Rectal smooth muscle tissue (tissue), 1 donor: ENCODE data around the gene CYB5RL.

ENCODE experiments used
- H3K27ac ChIP-seq: one replicate; pipeline ENCODE4 v1.7.0; 2013; ENCODE audit warnings: low read depth, low read length, inconsistent platforms
- H3K27me3 ChIP-seq: one replicate; pipeline ENCODE4 v1.7.0; 2013; ENCODE audit warnings: low read length; ENCODE audit not compliant: control insufficient read depth, insufficient read depth
- H3K36me3 ChIP-seq: one replicate; pipeline ENCODE4 v1.7.0; 2013; ENCODE audit warnings: low read length; ENCODE audit not compliant: control insufficient read depth, insufficient read depth
- H3K4me1 ChIP-seq: one replicate; pipeline ENCODE4 v1.7.0; 2013; ENCODE audit warnings: low read length; ENCODE audit not compliant: control insufficient read depth, insufficient read depth
- H3K4me3 ChIP-seq: one replicate; pipeline ENCODE4 v1.7.0; 2013; ENCODE audit warnings: low read length
- H3K9ac ChIP-seq: one replicate; pipeline ENCODE4 v1.7.0; 2013; ENCODE audit warnings: low read length

Gene CYB5RL

GRCh38 chr1:54199151-54199764 lies 572 bp downstream of the CYB5RL start:
- Histone ChIP-seq H3K9ac (peak overlapping the region; percentile 60), H3K4me1 (peaks cover 9% of the 10 kb centered on the region), H3K4me3 (peak overlapping the region; percentile 92), H3K36me3 (peaks cover 3% of the 10 kb centered on the region), H3K27ac (peak overlapping the region; percentile 15), H3K27me3 (no peaks in the 10 kb centered on the region)

- no peaks in the 10 kb centered on the region for H3K4me1 ChIP-seq
- peaks cover 7% of the 10 kb centered on the region for H3K36me3 ChIP-seq
- H3K9ac ChIP-seq = no peak overlapping the region
- no peak overlapping the region for H3K27ac ChIP-seq
- H3K4me3 ChIP-seq = no peak overlapping the region
- H3K27me3 ChIP-seq = no peaks in the 10 kb centered on the region
Observed at GRCh38 chr1:54193453-54193852, 6.4 kb downstream of the CYB5RL start.

GRCh38 chr1:54191525-54191924 lies 8.3 kb downstream of the CYB5RL start:
- Histone ChIP-seq H3K9ac (no peak overlapping the region), H3K36me3 (peaks cover 7% of the 10 kb centered on the region), H3K4me3 (no peak overlapping the region), H3K27me3 (no peaks in the 10 kb centered on the region), H3K27ac (no peak overlapping the region), H3K4me1 (no peaks in the 10 kb centered on the region)

- H3K9ac ChIP-seq = no peak overlapping the region
- peaks cover 7% of the 10 kb centered on the region for H3K36me3 ChIP-seq
- no peak overlapping the region for H3K27ac ChIP-seq
- H3K4me1 ChIP-seq = no peaks in the 10 kb centered on the region
- no peaks in the 10 kb centered on the region for H3K27me3 ChIP-seq
- no peak overlapping the region for H3K4me3 ChIP-seq
Observed at GRCh38 chr1:54190526-54190925, 9.3 kb downstream of the CYB5RL start.

- Histone ChIP-seq H3K36me3 (peaks cover 4% of the 10 kb centered on the region), H3K27me3 (no peaks in the 10 kb centered on the region), H3K27ac (no peak overlapping the region), H3K9ac (no peak overlapping the region), H3K4me3 (no peak overlapping the region), H3K4me1 (no peaks in the 10 kb centered on the region)
Observed at GRCh38 chr1:54188291-54188690, 11.5 kb downstream of the CYB5RL start.

- peaks cover 4% of the 10 kb centered on the region for H3K36me3 ChIP-seq
Observed at GRCh38 chr1:54186056-54186455, 13.8 kb downstream of the CYB5RL start.

GRCh38 chr1:54180701-54181360 lies 19.0 kb downstream of the CYB5RL start:
- H3K36me3 ChIP-seq = no peaks in the 10 kb centered on the region
- H3K27ac ChIP-seq = no peak overlapping the region
- H3K4me3 ChIP-seq = no peak overlapping the region
- no peaks in the 10 kb centered on the region for H3K4me1 ChIP-seq
- no peaks in the 10 kb centered on the region for H3K27me3 ChIP-seq
- no peak overlapping the region for H3K9ac ChIP-seq

More at GRCh38 chr1:54186056-54186455, 13.8 kb downstream of the CYB5RL start:
- no peaks in the 10 kb centered on the region for H3K4me1 ChIP-seq
- no peak overlapping the region for H3K4me3 ChIP-seq
- no peak overlapping the region for H3K27ac ChIP-seq
- H3K9ac ChIP-seq = no peak overlapping the region
- H3K27me3 ChIP-seq = no peaks in the 10 kb centered on the region

GRCh38 chr1:54178296-54179070 lies 21.3 kb downstream of the CYB5RL start:
- Histone ChIP-seq H3K36me3 (no peaks in the 10 kb centered on the region), H3K27me3 (no peaks in the 10 kb centered on the region), H3K9ac (no peak overlapping the region), H3K4me3 (no peak overlapping the region), H3K27ac (no peak overlapping the region), H3K4me1 (no peaks in the 10 kb centered on the region)

GRCh38 chr1:54177726-54178125 lies 22.1 kb downstream of the CYB5RL start:
- no peak overlapping the region for H3K27ac ChIP-seq
- no peaks in the 10 kb centered on the region for H3K36me3 ChIP-seq
- H3K4me3 ChIP-seq = no peak overlapping the region
- H3K4me1 ChIP-seq = no peaks in the 10 kb centered on the region
- H3K27me3 ChIP-seq = no peaks in the 10 kb centered on the region
- no peak overlapping the region for H3K9ac ChIP-seq

- no peak overlapping the region for H3K27ac ChIP-seq
- H3K9ac ChIP-seq = no peak overlapping the region
- no peaks in the 10 kb centered on the region for H3K4me1 ChIP-seq
- no peaks in the 10 kb centered on the region for H3K36me3 ChIP-seq
- H3K4me3 ChIP-seq = no peak overlapping the region
- no peaks in the 10 kb centered on the region for H3K27me3 ChIP-seq
Observed at GRCh38 chr1:54176621-54177327, 23.1 kb downstream of the CYB5RL start.

GRCh38 chr1:54174106-54174505 lies 25.7 kb downstream of the CYB5RL start:
- H3K27me3 ChIP-seq = no peaks in the 10 kb centered on the region
- H3K27ac ChIP-seq = no peak overlapping the region
- no peak overlapping the region for H3K4me3 ChIP-seq
- H3K9ac ChIP-seq = no peak overlapping the region
- no peaks in the 10 kb centered on the region for H3K4me1 ChIP-seq
- H3K36me3 ChIP-seq = no peaks in the 10 kb centered on the region

- no peak overlapping the region for H3K9ac ChIP-seq
- no peak overlapping the region for H3K4me3 ChIP-seq
- H3K4me1 ChIP-seq = no peaks in the 10 kb centered on the region
- no peak overlapping the region for H3K27ac ChIP-seq
- no peaks in the 10 kb centered on the region for H3K36me3 ChIP-seq
- H3K27me3 ChIP-seq = no peaks in the 10 kb centered on the region
Observed at GRCh38 chr1:54173681-54174080, 26.1 kb downstream of the CYB5RL start.
